Fibroblast of lung (primary cell): Measurements from ENCODE around the gene KIAA1191. TPM values are rescaled to one million over a fixed set of nuclear protein-coding genes. Genes with fewer than 3 reads are reported as not detected.

Experiments
- DNase-seq, 2 donors: peaks; one replicate each; pipeline versions ENCODE4 v3.0.0 to v3.0.0-alpha.2; 2010; ENCODE audit warnings: low read depth in 2 of 2
- H2AFZ ChIP-seq: 2 replicates; pipeline ENCODE4 v1.5.1; 2012; ENCODE audit warnings: low read length, control low read depth, inconsistent platforms
- H3K27ac ChIP-seq: 2 replicates; pipeline ENCODE4 v1.5.1; 2011; ENCODE audit warnings: low read length, control low read depth; ENCODE audit not compliant: insufficient read depth
- H3K27me3 ChIP-seq: 2 replicates; pipeline ENCODE4 v1.5.1; 2011; ENCODE audit warnings: mild to moderate bottlenecking, low read length; ENCODE audit not compliant: control insufficient read depth, insufficient read depth
- H3K36me3 ChIP-seq: 2 replicates; pipeline ENCODE4 v1.5.1; 2011; ENCODE audit warnings: low read length; ENCODE audit not compliant: control insufficient read depth, insufficient read depth
- H3K4me1 ChIP-seq: 2 replicates; pipeline ENCODE4 v1.5.1; 2011; ENCODE audit warnings: low read length; ENCODE audit not compliant: control insufficient read depth, insufficient read depth; ENCODE audit errors: extremely low read depth
- H3K4me2 ChIP-seq: 2 replicates; pipeline ENCODE4 v1.5.1; 2011; ENCODE audit warnings: low read length, control low read depth; ENCODE audit not compliant: insufficient read depth; ENCODE audit errors: extremely low read depth
- H3K4me3 ChIP-seq, 4 experiments: fragments of 200-600 bp in 1 of 4; sonication (generic) in 1 of 4; replicated peaks in 1 of 4; 2 replicates each; pipeline ENCODE4 v1.5.1; 2011 to 2016; ENCODE audit warnings: low read length in 4 of 4, low read depth in 3 of 4, mild to moderate bottlenecking in 3 of 4, control low read depth in 2 of 4, inconsistent platforms in 1 of 4, mixed read lengths in 1 of 4; ENCODE audit not compliant: insufficient read depth in 1 of 4; ENCODE audit errors: control extremely low read depth in 1 of 4
- H3K79me2 ChIP-seq: 2 replicates; pipeline ENCODE4 v1.5.1; 2012; ENCODE audit warnings: mild to moderate bottlenecking, low read length, inconsistent platforms; ENCODE audit not compliant: control insufficient read depth, insufficient read depth
- H3K9ac ChIP-seq: 2 replicates; pipeline ENCODE4 v1.5.1; 2011; ENCODE audit warnings: mild to moderate bottlenecking, low read length, control low read depth; ENCODE audit not compliant: insufficient read depth
- H3K9me3 ChIP-seq: 2 replicates; pipeline ENCODE4 v1.5.1; 2012; ENCODE audit warnings: low read depth, low read length; ENCODE audit not compliant: control insufficient read depth, insufficient read depth
- H4K20me1 ChIP-seq: 2 replicates; pipeline ENCODE4 v1.5.1; 2011; ENCODE audit warnings: low read length; ENCODE audit not compliant: control insufficient read depth, insufficient read depth; ENCODE audit errors: extremely low read depth
- CTCF ChIP-seq, 2 donors: IDR thresholded peaks in 1 of 2; conservative IDR thresholded peaks in 1 of 2; 1 replicate in 1 of 2; 2 replicates in 1 of 2; pipeline ENCODE4 v1.5.1; 2011 to 2012; ENCODE audit warnings: low read length in 2 of 2, control low read depth in 1 of 2, inconsistent platforms in 1 of 2, low read depth in 1 of 2, mild to moderate bottlenecking in 1 of 2
- EZH2 ChIP-seq: IDR thresholded peaks from 2 replicates; pipeline ENCODE4 v1.5.1; 2012; ENCODE audit warnings: low read length, control low read depth, mild to moderate bottlenecking; ENCODE audit errors: missing control alignments
- polyA plus RNA-seq, 2 donors: library from polyadenylated mRNA; depleted of rRNA in 1 of 2; stranded (reverse) in 1 of 2; unstranded in 1 of 2; fragments of >200 nt; gene quantifications; 2 replicates each; pipeline ENCODE4 v1.2.1, GENCODE V29; 2011 to 2012; ENCODE audit warnings: missing spikeins in 1 of 2
- total RNA-seq: library from RNA; depleted of rRNA; stranded (reverse); fragments of >200 nt; gene quantifications from 2 replicates; pipeline ENCODE4 v1.2.1, GENCODE V29; 2014

The KIAA1191 gene
- total and polyA plus RNA-seq, 2 donors (not counting 1 experiment from before 2014, with no cell fraction given): 89.5 to 101 TPM

- no peak for DNase-seq
- no peaks in the 10 kb centered on the region for H3K9me3 ChIP-seq
- H3K4me3 ChIP-seq: peak overlapping the region; percentile 78 to 92 (median 88)
- no peaks in the 10 kb centered on the region for H4K20me1 ChIP-seq
- peaks cover 12% of the 10 kb centered on the region for H3K4me1 ChIP-seq
- TF ChIP-seq CTCF (conservative IDR thresholded peaks at IDR 0.05 in 1 of 2, IDR thresholded peaks at IDR 0.05 in 1 of 2; ENCODE audit: low read depth in 1 of 2, low read length in 2 of 2): no peak
- no peak for TF ChIP-seq EZH2
- H3K27ac ChIP-seq: peak overlapping the region; percentile 95
- H3K79me2 ChIP-seq: peaks cover 31% of the 10 kb centered on the region
- H2AFZ ChIP-seq: no peak overlapping the region
- peaks cover 17% of the 10 kb centered on the region for H3K36me3 ChIP-seq
- no peaks in the 10 kb centered on the region for H3K27me3 ChIP-seq
- peak overlapping the region; percentile 86 for H3K4me2 ChIP-seq
- peak overlapping the region; percentile 63 for H3K9ac ChIP-seq
These were observed 25.9 kb upstream of the KIAA1191 start for GRCh38 chr5:176387384-176387925.

GRCh38 chr5:176386491-176386890, 24.9 kb upstream of the KIAA1191 start:
- Histone ChIP-seq H3K27me3 (no peaks in the 10 kb centered on the region), H4K20me1 (no peaks in the 10 kb centered on the region), H3K4me1 (peaks cover 12% of the 10 kb centered on the region), H3K4me2 (peak overlapping the region; percentile 86), H3K9ac (no peak overlapping the region), H3K79me2 (peaks cover 31% of the 10 kb centered on the region), H3K27ac (no peak overlapping the region), H3K36me3 (peaks cover 16% of the 10 kb centered on the region), H2AFZ (no peak overlapping the region), H3K9me3 (no peaks in the 10 kb centered on the region), H3K4me3 (peak overlapping the region in 2 of 4 experiments; percentile 91 to 92)
- DNase-seq: no peak
- TF ChIP-seq CTCF (conservative IDR thresholded peaks at IDR 0.05 in 1 of 2, IDR thresholded peaks at IDR 0.05 in 1 of 2; ENCODE audit: low read depth in 1 of 2, low read length in 2 of 2) (no peak), EZH2 (no peak)

- H3K4me3 ChIP-seq: no peak overlapping the region
- no peak for DNase-seq
- no peak overlapping the region for H2AFZ ChIP-seq
- H3K27ac ChIP-seq: no peak overlapping the region
- no peaks in the 10 kb centered on the region for H3K9me3 ChIP-seq
- TF ChIP-seq EZH2 (no peak), CTCF (conservative IDR thresholded peaks at IDR 0.05 in 1 of 2, IDR thresholded peaks at IDR 0.05 in 1 of 2; ENCODE audit: low read depth in 1 of 2, low read length in 2 of 2) (no peak)
- H4K20me1 ChIP-seq: no peaks in the 10 kb centered on the region
- no peaks in the 10 kb centered on the region for H3K27me3 ChIP-seq
- H3K79me2 ChIP-seq: peaks cover 31% of the 10 kb centered on the region
- peaks cover 12% of the 10 kb centered on the region for H3K4me1 ChIP-seq
- no peak overlapping the region for H3K4me2 ChIP-seq
- H3K36me3 ChIP-seq: peaks cover 16% of the 10 kb centered on the region
- H3K9ac ChIP-seq: no peak overlapping the region
These were observed 23.4 kb upstream of the KIAA1191 start for GRCh38 chr5:176384991-176385390.
